HL-60 (cell line): Measurements from ENCODE around the gene CD93.

ENCODE experiments used
- GABPA ChIP-seq: IDR thresholded peaks from 2 replicates; pipeline ENCODE4 v1.6.1; 2012; ENCODE audit warnings: low read depth
- TF ChIP-seq, protein P1 (sequence below): IDR thresholded peaks from one replicate; pipeline ENCODE4 v1.5.1; 2011; ENCODE audit warnings: low read length, control low read depth, inconsistent platforms; ENCODE audit not compliant: insufficient read depth
- TF ChIP-seq, protein P2 (sequence below): IDR thresholded peaks from 2 replicates; pipeline ENCODE4 v1.6.1; 2012; ENCODE audit warnings: low read depth; ENCODE audit not compliant: insufficient replicate concordance

DNA sequence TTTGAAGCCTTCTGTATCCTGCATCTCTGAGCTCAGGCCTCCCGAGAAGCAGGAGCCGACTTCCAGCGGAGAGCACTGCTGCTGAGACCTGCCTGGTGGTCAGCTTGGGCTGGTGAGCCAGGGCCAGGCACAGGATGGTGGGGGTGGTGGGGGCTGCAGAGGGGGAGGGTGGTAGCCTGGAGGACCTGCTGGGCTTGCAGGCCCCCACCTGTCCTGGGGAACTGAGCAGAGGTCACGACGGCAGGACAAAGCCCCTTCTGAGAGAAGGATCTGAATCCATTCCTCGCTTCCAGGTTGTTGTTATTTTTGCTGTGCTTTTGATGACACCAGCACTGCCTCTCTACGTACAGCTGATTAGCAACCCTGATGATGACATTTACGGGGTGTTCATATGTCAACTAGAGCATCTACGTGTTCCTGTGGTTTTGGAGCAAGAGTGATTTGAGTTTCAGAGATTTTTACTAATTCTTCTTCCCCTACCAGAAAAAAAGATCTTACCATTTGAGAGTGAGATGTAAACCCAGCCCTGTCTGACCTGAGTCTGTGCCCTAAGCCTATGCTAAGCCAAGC is 35.7 kb upstream of the CD93 start:
- TF ChIP-seq, protein P1, sequence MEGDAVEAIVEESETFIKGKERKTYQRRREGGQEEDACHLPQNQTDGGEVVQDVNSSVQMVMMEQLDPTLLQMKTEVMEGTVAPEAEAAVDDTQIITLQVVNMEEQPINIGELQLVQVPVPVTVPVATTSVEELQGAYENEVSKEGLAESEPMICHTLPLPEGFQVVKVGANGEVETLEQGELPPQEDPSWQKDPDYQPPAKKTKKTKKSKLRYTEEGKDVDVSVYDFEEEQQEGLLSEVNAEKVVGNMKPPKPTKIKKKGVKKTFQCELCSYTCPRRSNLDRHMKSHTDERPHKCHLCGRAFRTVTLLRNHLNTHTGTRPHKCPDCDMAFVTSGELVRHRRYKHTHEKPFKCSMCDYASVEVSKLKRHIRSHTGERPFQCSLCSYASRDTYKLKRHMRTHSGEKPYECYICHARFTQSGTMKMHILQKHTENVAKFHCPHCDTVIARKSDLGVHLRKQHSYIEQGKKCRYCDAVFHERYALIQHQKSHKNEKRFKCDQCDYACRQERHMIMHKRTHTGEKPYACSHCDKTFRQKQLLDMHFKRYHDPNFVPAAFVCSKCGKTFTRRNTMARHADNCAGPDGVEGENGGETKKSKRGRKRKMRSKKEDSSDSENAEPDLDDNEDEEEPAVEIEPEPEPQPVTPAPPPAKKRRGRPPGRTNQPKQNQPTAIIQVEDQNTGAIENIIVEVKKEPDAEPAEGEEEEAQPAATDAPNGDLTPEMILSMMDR = no peak
- TF ChIP-seq GABPA = no peak
- TF ChIP-seq, protein P2, sequence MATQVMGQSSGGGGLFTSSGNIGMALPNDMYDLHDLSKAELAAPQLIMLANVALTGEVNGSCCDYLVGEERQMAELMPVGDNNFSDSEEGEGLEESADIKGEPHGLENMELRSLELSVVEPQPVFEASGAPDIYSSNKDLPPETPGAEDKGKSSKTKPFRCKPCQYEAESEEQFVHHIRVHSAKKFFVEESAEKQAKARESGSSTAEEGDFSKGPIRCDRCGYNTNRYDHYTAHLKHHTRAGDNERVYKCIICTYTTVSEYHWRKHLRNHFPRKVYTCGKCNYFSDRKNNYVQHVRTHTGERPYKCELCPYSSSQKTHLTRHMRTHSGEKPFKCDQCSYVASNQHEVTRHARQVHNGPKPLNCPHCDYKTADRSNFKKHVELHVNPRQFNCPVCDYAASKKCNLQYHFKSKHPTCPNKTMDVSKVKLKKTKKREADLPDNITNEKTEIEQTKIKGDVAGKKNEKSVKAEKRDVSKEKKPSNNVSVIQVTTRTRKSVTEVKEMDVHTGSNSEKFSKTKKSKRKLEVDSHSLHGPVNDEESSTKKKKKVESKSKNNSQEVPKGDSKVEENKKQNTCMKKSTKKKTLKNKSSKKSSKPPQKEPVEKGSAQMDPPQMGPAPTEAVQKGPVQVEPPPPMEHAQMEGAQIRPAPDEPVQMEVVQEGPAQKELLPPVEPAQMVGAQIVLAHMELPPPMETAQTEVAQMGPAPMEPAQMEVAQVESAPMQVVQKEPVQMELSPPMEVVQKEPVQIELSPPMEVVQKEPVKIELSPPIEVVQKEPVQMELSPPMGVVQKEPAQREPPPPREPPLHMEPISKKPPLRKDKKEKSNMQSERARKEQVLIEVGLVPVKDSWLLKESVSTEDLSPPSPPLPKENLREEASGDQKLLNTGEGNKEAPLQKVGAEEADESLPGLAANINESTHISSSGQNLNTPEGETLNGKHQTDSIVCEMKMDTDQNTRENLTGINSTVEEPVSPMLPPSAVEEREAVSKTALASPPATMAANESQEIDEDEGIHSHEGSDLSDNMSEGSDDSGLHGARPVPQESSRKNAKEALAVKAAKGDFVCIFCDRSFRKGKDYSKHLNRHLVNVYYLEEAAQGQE = no peak
